ENCODE results near the gene KCTD2. TPM values are rescaled to one million over a fixed set of nuclear protein-coding genes. Genes with fewer than 3 reads are reported as not detected.

Gene KCTD2
- total RNA-seq, 1 experiment from 2014 or later, result 34.9 TPM

GRCh38 chr17:75012346-75013091 is 34.5 kb upstream of the KCTD2 start, which contains the start of gene MRPL58:
Gene MRPL58 (plus strand): TSS chr17:75012670. CDS start chr17:75012687, 17 bp downstream.
- peak within 1 kb of the TSS; percentile 78 to 82 for H3K4me3 ChIP-seq (ENCODE audit: low read depth in 2 of 2, low read length in 2 of 2)
- H3K36me3 ChIP-seq (ENCODE audit: control insufficient read depth, insufficient read depth, low read length), result peaks cover 3% of the 10 kb centered on the region; the same call in 1 of the 2 replicates
- in situ Hi-C loops (cut with HindIII; ENCODE audit: low pct_unique_long_range_greater_than_20kb, low sequenced_read_pairs), result no loop called here
- H3K4me1 ChIP-seq (ENCODE audit: control insufficient read depth, insufficient read depth, low read length), result peaks cover 21% of the 10 kb centered on the region
- intact Hi-C loops (cut with micrococcal nuclease; ENCODE audit: unreplicated experiment), result no loop called here
- H3K9me3 ChIP-seq (ENCODE audit: control insufficient read depth, insufficient read depth, low read depth, low read length), result no peaks in the 10 kb centered on the region
- ATAC-seq, result peak; percentile 96
- POLR2A ChIA-PET, result interaction anchor here (0.6 to 1.7 kb wide), 14 partner anchors 9 to 343 kb away, joined by 3 to 10 read pairs (median 4); partner anchors contain the start of genes CDR2L and HID1
- H3K27me3 ChIP-seq (ENCODE audit: control insufficient read depth, insufficient read depth, low read length), result no peaks in the 10 kb centered on the region
- CTCF ChIA-PET, result interaction anchor here (0.6 to 3.9 kb wide), 5 partner anchors 13 to 78 kb away, joined by 3 to 33 read pairs (median 4); no protein-coding TSS in a partner anchor
- TF ChIP-seq POLR2AphosphoS5 (IDR thresholded peaks at IDR 0.05; ENCODE audit: low read depth, low read length) (peak; percentile 91), SIN3A (IDR thresholded peaks at IDR 0.05; ENCODE audit: borderline replicate concordance, insufficient read depth, low read depth, low read length) (peak; percentile 57; the same call in 1 of the 2 replicates), TCF7L2 (IDR thresholded peaks at IDR 0.05; ENCODE audit: low read depth, low read length) (peak; percentile 55), CTCF (IDR thresholded peaks at IDR 0.05) (no peak)
- TF ChIP-seq, protein P1, sequence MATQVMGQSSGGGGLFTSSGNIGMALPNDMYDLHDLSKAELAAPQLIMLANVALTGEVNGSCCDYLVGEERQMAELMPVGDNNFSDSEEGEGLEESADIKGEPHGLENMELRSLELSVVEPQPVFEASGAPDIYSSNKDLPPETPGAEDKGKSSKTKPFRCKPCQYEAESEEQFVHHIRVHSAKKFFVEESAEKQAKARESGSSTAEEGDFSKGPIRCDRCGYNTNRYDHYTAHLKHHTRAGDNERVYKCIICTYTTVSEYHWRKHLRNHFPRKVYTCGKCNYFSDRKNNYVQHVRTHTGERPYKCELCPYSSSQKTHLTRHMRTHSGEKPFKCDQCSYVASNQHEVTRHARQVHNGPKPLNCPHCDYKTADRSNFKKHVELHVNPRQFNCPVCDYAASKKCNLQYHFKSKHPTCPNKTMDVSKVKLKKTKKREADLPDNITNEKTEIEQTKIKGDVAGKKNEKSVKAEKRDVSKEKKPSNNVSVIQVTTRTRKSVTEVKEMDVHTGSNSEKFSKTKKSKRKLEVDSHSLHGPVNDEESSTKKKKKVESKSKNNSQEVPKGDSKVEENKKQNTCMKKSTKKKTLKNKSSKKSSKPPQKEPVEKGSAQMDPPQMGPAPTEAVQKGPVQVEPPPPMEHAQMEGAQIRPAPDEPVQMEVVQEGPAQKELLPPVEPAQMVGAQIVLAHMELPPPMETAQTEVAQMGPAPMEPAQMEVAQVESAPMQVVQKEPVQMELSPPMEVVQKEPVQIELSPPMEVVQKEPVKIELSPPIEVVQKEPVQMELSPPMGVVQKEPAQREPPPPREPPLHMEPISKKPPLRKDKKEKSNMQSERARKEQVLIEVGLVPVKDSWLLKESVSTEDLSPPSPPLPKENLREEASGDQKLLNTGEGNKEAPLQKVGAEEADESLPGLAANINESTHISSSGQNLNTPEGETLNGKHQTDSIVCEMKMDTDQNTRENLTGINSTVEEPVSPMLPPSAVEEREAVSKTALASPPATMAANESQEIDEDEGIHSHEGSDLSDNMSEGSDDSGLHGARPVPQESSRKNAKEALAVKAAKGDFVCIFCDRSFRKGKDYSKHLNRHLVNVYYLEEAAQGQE (IDR thresholded peaks at IDR 0.05; ENCODE audit: insufficient read depth in 1 of 2, low read depth in 2 of 2, low read length in 1 of 2), result no peak; a peak in 1 of 4 replicates
- no peak for DNase-seq (ENCODE audit: low read depth, low spot score)
- no TSS peak for BruUV-seq (replicated peaks)
- H3K27ac ChIP-seq (ENCODE audit: low read length), result peak within 1 kb of the TSS; percentile 78

GRCh38 chr17:75013092-75013559 is 33.9 kb upstream of the KCTD2 start:
- ATAC-seq, result no peak

More at GRCh38 chr17:75013092-75013559, 33.9 kb upstream of the KCTD2 start:
- ChIA-PET CTCF (interaction anchor here (0.7 to 3.9 kb wide), 3 partner anchors 12 to 52 kb away, joined by 4 to 33 read pairs (median 4); no protein-coding TSS in a partner anchor), POLR2A (interaction anchor here (0.6 to 1.3 kb wide), 7 partner anchors 9 to 342 kb away, joined by 3 to 10 read pairs (median 5); partner anchors contain the start of gene HID1)
- peaks cover 3% of the 10 kb centered on the region; the same call in 1 of the 2 replicates for H3K36me3 ChIP-seq (ENCODE audit: control insufficient read depth, insufficient read depth, low read length)
- no peaks in the 10 kb centered on the region for H3K27me3 ChIP-seq (ENCODE audit: control insufficient read depth, insufficient read depth, low read length)
- no TSS peak for BruUV-seq (replicated peaks)
- H3K9me3 ChIP-seq (ENCODE audit: control insufficient read depth, insufficient read depth, low read depth, low read length), result no peaks in the 10 kb centered on the region
- peaks cover 21% of the 10 kb centered on the region for H3K4me1 ChIP-seq (ENCODE audit: control insufficient read depth, insufficient read depth, low read length)
- intact Hi-C loops (cut with micrococcal nuclease; ENCODE audit: unreplicated experiment), result no loop called here
- DNase-seq (ENCODE audit: low read depth, low spot score), result no peak
- H3K27ac ChIP-seq (ENCODE audit: low read length), result peak overlapping the region; percentile 78
- in situ Hi-C loops (cut with HindIII; ENCODE audit: low pct_unique_long_range_greater_than_20kb, low sequenced_read_pairs), result no loop called here
- TF ChIP-seq, protein P1 (IDR thresholded peaks at IDR 0.05; ENCODE audit: insufficient read depth in 1 of 2, low read depth in 2 of 2, low read length in 1 of 2), result no peak
- TF ChIP-seq CTCF (IDR thresholded peaks at IDR 0.05) (no peak), TCF7L2 (IDR thresholded peaks at IDR 0.05; ENCODE audit: low read depth, low read length) (no peak), SIN3A (IDR thresholded peaks at IDR 0.05; ENCODE audit: borderline replicate concordance, insufficient read depth, low read depth, low read length) (no peak), POLR2AphosphoS5 (IDR thresholded peaks at IDR 0.05; ENCODE audit: low read depth, low read length) (no peak)
- peak overlapping the region; percentile 78 to 82 for H3K4me3 ChIP-seq (ENCODE audit: low read depth in 2 of 2, low read length in 2 of 2)

Measured in Panc1 (cell line).